T47D (cell line): ENCODE data around the gene PKD2L1.
"Not testable (repeated sequence)": the region's sequence is repeated elsewhere in the genome, so short reads cannot be mapped to it uniquely, and the experiment has no call there.

Experiments
- DNase-seq, 2 experiments: peaks; one replicate each; pipeline versions ENCODE4 v3.0.0 to v3.0.0-alpha.2; 2011 to 2012; ENCODE audit warnings: low read depth in 1 of 2, low spot score in 1 of 2
- JUND ChIP-seq: IDR thresholded peaks from 2 replicates; pipeline ENCODE4 v1.6.1; 2012; ENCODE audit warnings: low read depth
- in situ Hi-C: cut with HindIII; loops from 2 replicates; pipeline ENCODE4 v1.10.0; 2016; ENCODE audit warnings: low sequenced_read_pairs, low pct_unique_long_range_greater_than_20kb

PKD2L1 gene

GRCh38 chr10:100306861-100307260 is 23.2 kb downstream of the PKD2L1 start:
- in situ Hi-C loops: no loop called here
- DNase-seq: no peak
- no peak for TF ChIP-seq JUND

GRCh38 chr10:100304414-100304813 is 25.6 kb downstream of the PKD2L1 start:
- no peak for DNase-seq
- in situ Hi-C loops: no loop called here
- TF ChIP-seq JUND: no peak

GRCh38 chr10:100303724-100304319 is 26.2 kb downstream of the PKD2L1 start:
- TF ChIP-seq JUND: no peak
- in situ Hi-C loops: no loop called here
- peak; percentile 40 to 47 for DNase-seq

GRCh38 chr10:100301123-100301522 is 28.9 kb downstream of the PKD2L1 start:
- in situ Hi-C loops: not testable (repeated sequence)
- DNase-seq: peak in 1 of 2 experiments; percentile 43

GRCh38 chr10:100297242-100297641 is 32.8 kb downstream of the PKD2L1 start:
- in situ Hi-C loops: no loop called here
- DNase-seq: no peak
- TF ChIP-seq JUND: no peak

GRCh38 chr10:100293066-100293465 is 37.0 kb downstream of the PKD2L1 start:
- DNase-seq: no peak
- no peak for TF ChIP-seq JUND
- in situ Hi-C loops: no loop called here

- DNase-seq, in situ Hi-C loops: not testable (repeated sequence)
These were observed 37.7 kb downstream of the PKD2L1 start for GRCh38 chr10:100292300-100292699.

- TF ChIP-seq JUND: no peak
- no peak for DNase-seq
- in situ Hi-C loops: no loop called here
These were observed 38.7 kb downstream of the PKD2L1 start for GRCh38 chr10:100291356-100291755.

- in situ Hi-C loops: no loop called here
- DNase-seq: no peak
- TF ChIP-seq JUND: no peak
These were observed 40.4 kb downstream of the PKD2L1 start for GRCh38 chr10:100289641-100290040.

- no peak for TF ChIP-seq JUND
- no peak for DNase-seq
These were observed 41.8 kb downstream of the PKD2L1 start for GRCh38 chr10:100288196-100288595.

GRCh38 chr10:100287756-100288155 is 42.3 kb downstream of the PKD2L1 start:
- in situ Hi-C loops: no loop called here
- no peak for TF ChIP-seq JUND
- no peak for DNase-seq

More at GRCh38 chr10:100288196-100288595, 41.8 kb downstream of the PKD2L1 start:
- in situ Hi-C loops: no loop called here

GRCh38 chr10:100286051-100287033 is 43.7 kb downstream of the PKD2L1 start, which contains the start of gene BLOC1S2:
BLOC1S2 (minus strand) TSS chr10:100286680; CDS start chr10:100286659, 21 bp downstream.
- DNase-seq: peak; percentile 89 to 98
- in situ Hi-C loops: no loop called here
- TF ChIP-seq JUND: no peak

- in situ Hi-C loops: not testable (repeated sequence)
These were observed 44.7 kb downstream of the PKD2L1 start for GRCh38 chr10:100285326-100285725.

More at GRCh38 chr10:100285326-100285725, 44.7 kb downstream of the PKD2L1 start:
- not testable (repeated sequence) for DNase-seq
